Lower leg skin (tissue), 4 donors: Measurements from ENCODE around the gene ADISSP. TPM values are rescaled to one million over a fixed set of nuclear protein-coding genes. Genes with fewer than 3 reads are reported as not detected.

Experiments used
- DNase-seq, 2 donors: peaks; one replicate each; pipeline ENCODE4 v3.0.0-alpha.2; 2019; ENCODE audit warnings: low spot score in 2 of 2
- H3K4me3 ChIP-seq: fragments of 200-600 bp; sonication (generic); 2 replicates; pipeline ENCODE4 v1.5.1; 2017; ENCODE audit warnings: mild to moderate bottlenecking, low read depth; ENCODE audit not compliant: poor library complexity, severe bottlenecking
- CTCF ChIP-seq, 3 donors: fragments of 450-650 bp; IDR thresholded peaks; one replicate each; pipeline ENCODE4 v1.5.1; 2016; ENCODE audit warnings: antibody characterized with exemption in 3 of 3, mild to moderate bottlenecking in 3 of 3, moderate library complexity in 2 of 3
- POLR2A ChIP-seq, 2 donors: fragments of 450-650 bp; IDR thresholded peaks; one replicate each; pipeline ENCODE4 v1.6.1; 2016 to 2017; ENCODE audit warnings: antibody characterized with exemption in 2 of 2, mild to moderate bottlenecking in 1 of 2, moderate library complexity in 1 of 2
- WGBS, 2 donors: methylation state at CpG; one replicate each; pipeline ENCODE4 v1.1.5; 2018; 5-methylcytosine and 5-hydroxymethylcytosine counted together
- intact Hi-C: fragments of 100-400 bp; cut with DNase I; formaldehyde crosslinking; loops from one replicate; pipeline ENCODE4 v1.15.0; 2023; ENCODE audit warnings: low total_unique reads
- total RNA-seq, 4 donors: library from RNA; depleted of rRNA; stranded (reverse); fragments of >200 nt; gene quantifications; one replicate each; pipeline ENCODE4 v1.1.0, GENCODE V29; 2016

ADISSP gene
- total RNA-seq, 4 donors from 2014 or later = 9.7 to 21.8 (median 15.5) TPM

GRCh38 chr20:3706774-3707507, 60.6 kb downstream of the ADISSP start:
- 65 to 75% methylated on average over 9 of the region's 10 CpGs for WGBS, 2 donors
- TF ChIP-seq CTCF (IDR thresholded peaks at IDR 0.05) (no peak), POLR2A (IDR thresholded peaks at IDR 0.05) (no peak)
- DNase-seq = no peak
- no peak overlapping the region for H3K4me3 ChIP-seq
- intact Hi-C loops = no loop called here

GRCh38 chr20:3705970-3706739, 61.4 kb downstream of the ADISSP start:
- 95 to 96% methylated on average over 25 to 31 of the region's 31 CpGs for WGBS, 2 donors
- intact Hi-C loops = no loop called here
- TF ChIP-seq POLR2A (IDR thresholded peaks at IDR 0.05) = no peak
- TF ChIP-seq CTCF (IDR thresholded peaks at IDR 0.05) = no peak
- H3K4me3 ChIP-seq = no peak overlapping the region
- no peak for DNase-seq

DNA sequence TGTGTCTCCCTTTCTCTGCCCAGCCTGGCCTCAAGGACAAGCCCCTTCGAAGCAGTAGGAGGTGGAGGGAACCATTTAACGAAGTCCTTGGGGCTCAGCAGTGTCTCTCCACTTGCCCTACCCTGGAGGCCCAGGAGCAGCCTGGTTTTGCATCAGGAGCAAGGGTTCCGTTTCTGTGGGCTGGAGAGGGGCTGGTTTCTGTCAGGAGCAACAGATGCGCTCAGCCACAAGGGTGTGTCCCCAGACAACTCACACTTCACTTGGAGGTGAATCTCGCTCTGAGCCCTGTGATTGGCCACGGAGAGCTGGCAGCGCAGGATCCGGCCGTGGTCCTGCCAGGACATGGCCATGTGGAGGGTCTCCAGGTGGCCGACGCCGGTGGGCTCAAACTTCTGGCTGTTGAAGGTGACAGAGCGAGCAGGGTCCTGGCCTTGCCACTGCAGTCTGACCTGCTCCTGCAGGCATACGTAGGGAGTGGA, 62.0 kb downstream of the ADISSP start:
- DNase-seq = no peak
- WGBS, 2 donors = 90 to 92% methylated on average over 14 of the region's 14 CpGs
- intact Hi-C loops = no loop called here

DNA sequence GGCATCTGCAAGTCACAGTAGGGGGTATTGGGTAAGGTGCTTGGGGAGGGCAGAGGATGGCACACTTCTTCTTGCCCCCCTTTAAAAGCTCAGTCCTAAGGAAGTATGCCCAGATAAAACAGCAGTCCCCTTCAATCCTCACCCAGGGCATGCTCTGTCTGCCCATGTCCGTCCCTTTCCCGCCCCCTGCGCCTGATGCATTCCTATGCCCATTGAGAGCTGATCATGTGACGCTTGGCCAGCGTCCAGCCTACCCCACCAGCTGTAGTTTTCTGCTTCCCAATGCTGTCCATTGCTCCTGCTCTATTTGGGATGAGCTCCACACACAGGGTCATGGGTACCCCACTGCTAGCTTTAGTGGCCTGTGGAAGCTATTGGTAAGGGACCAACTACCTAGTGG, 63.5 kb downstream of the ADISSP start:
- WGBS, 2 donors = 73 to 77% methylated on average over 5 of the region's 5 CpGs
- no peak for TF ChIP-seq POLR2A (IDR thresholded peaks at IDR 0.05)
- TF ChIP-seq CTCF (IDR thresholded peaks at IDR 0.05) = no peak
- H3K4me3 ChIP-seq = no peak overlapping the region
- intact Hi-C loops = no loop called here
- DNase-seq = no peak

More for the DNA sequence above, 62.0 kb downstream of the ADISSP start:
- no peak overlapping the region for H3K4me3 ChIP-seq
- TF ChIP-seq CTCF (IDR thresholded peaks at IDR 0.05) = no peak
- TF ChIP-seq POLR2A (IDR thresholded peaks at IDR 0.05) = no peak

Other genes with a start within 250 kb of the ADISSP start
- not detected for gene GFRA4, start 104.4 kb downstream of the ADISSP start, total RNA-seq
- gene ADAM33, start 85.7 kb downstream of the ADISSP start, total RNA-seq = 10 to 100 TPM in 2 of 4 donors, 1 to 10 TPM in 2; 8.0 to 13.7 (median 11.1) TPM
- gene SIGLEC1, start 55.2 kb downstream of the ADISSP start, total RNA-seq = 1 to 10 TPM in 3 of 4 donors, under 1 TPM in 1; 0.42 to 2.9 (median 1.0) TPM
- 1 to 10 TPM; 4.0 to 6.0 (median 5.7) TPM for gene HSPA12B, start 35.1 kb downstream of the ADISSP start, total RNA-seq
- gene SPEF1, start 13.7 kb upstream of the ADISSP start, total RNA-seq = under 1 TPM in 1 of 4 donors, not detected in 3; 0.13 TPM
- gene CENPB, start 19.0 kb upstream of the ADISSP start, total RNA-seq = 100 to 1,000 TPM in 2 of 4 donors, 10 to 100 TPM in 2; 94.4 to 109 (median 99.8) TPM
- 10 to 100 TPM; 13.5 to 23.2 (median 18.5) TPM for gene CDC25B, start 28.6 kb upstream of the ADISSP start, total RNA-seq
- 10 to 100 TPM in 2 of 4 donors, 1 to 10 TPM in 2; 7.7 to 16.8 (median 10.5) TPM for gene AP5S1, start 52.8 kb upstream of the ADISSP start, total RNA-seq
- 10 to 100 TPM; 17.2 to 28.2 (median 27.1) TPM for gene MAVS, start 79.1 kb upstream of the ADISSP start, total RNA-seq
- gene PANK2, start 121.6 kb upstream of the ADISSP start, total RNA-seq = 10 to 100 TPM; 35.7 to 44.1 (median 42.3) TPM
- 10 to 100 TPM; 16.8 to 22.2 (median 19.2) TPM for gene RNF24, start 247.8 kb upstream of the ADISSP start, total RNA-seq